ENCODE results near the gene TNNC1. TPM values are rescaled to one million over a fixed set of nuclear protein-coding genes. Genes with fewer than 3 reads are reported as not detected.

TNNC1 gene
- 0.18 and 0.19 TPM in 2 replicates for total RNA-seq

GRCh38 chr3:52453496-52454249 lies at the start of gene TNNC1:
TSS of gene TNNC1 (minus strand) at chr3:52454041. CDS start at chr3:52454015, 26 bp downstream.

GRCh38 chr3:52494886-52495495 lies 41.1 kb upstream of the TNNC1 start, which contains the start of gene STAB1:
TSS of gene STAB1 (plus strand) at chr3:52495338. CDS start at chr3:52495414, 76 bp downstream.

GRCh38 chr3:52455283-52456168 lies 1.7 kb upstream of the TNNC1 start, which contains the start of gene NISCH:
TSS of gene NISCH (plus strand) at chr3:52455604. CDS start at chr3:52455642, 38 bp downstream.

GRCh38 chr3:52444860-52445793 lies 8.7 kb downstream of the TNNC1 start, which contains the start of gene SEMA3G:
TSS of gene SEMA3G (minus strand) at chr3:52445103. CDS start at chr3:52445027, 76 bp downstream.

Other genes with a start within 250 kb of the TNNC1 start
- not detected in 2 replicates for gene TLR9, start 228.4 kb downstream of the TNNC1 start, total RNA-seq
- gene TWF2, start 214.9 kb downstream of the TNNC1 start, total RNA-seq = 114 and 139 TPM in 2 replicates
- gene PPM1M, start 208.3 kb downstream of the TNNC1 start, total RNA-seq = 9.2 and 14.9 TPM in 2 replicates
- 70.3 and 83.1 TPM in 2 replicates for gene WDR82, start 175.4 kb downstream of the TNNC1 start, total RNA-seq
- gene GLYCTK, start 166.2 kb downstream of the TNNC1 start, total RNA-seq = 11.0 and 21.1 TPM in 2 replicates
- 1.8 and 5.2 TPM in 2 replicates for gene DNAH1, start 137.7 kb downstream of the TNNC1 start, total RNA-seq
- 67.0 and 70.7 TPM in 2 replicates for gene BAP1, start 44.0 kb downstream of the TNNC1 start, total RNA-seq
- 2.3 and 3.2 TPM in 2 replicates for gene PHF7, start 43.4 kb downstream of the TNNC1 start, total RNA-seq
- 27.2 and 32.0 TPM in 2 replicates for gene SEMA3G, start 8.9 kb downstream of the TNNC1 start, total RNA-seq
- gene NISCH, start 1.6 kb upstream of the TNNC1 start, total RNA-seq = 75.7 and 110 TPM in 2 replicates
- gene STAB1, start 41.3 kb upstream of the TNNC1 start, total RNA-seq = 218 and 278 TPM in 2 replicates
- gene NT5DC2, start 79.8 kb upstream of the TNNC1 start, total RNA-seq = 61.9 and 80.4 TPM in 2 replicates
- gene UQCC5, start 82.6 kb upstream of the TNNC1 start, total RNA-seq = 7.3 and 11.6 TPM in 2 replicates
- 50.8 and 60.8 TPM in 2 replicates for gene PBRM1, start 231.9 kb upstream of the TNNC1 start, total RNA-seq
- 121 and 123 TPM in 2 replicates for gene GNL3, start 232.0 kb upstream of the TNNC1 start, total RNA-seq

All from endothelial cell of coronary artery (primary cell).